ENCODE data around the gene SNTG2.

- TF ChIP-seq EP300 (IDR thresholded peaks at IDR 0.05; ENCODE audit: borderline replicate concordance in 1 of 2, control insufficient read depth in 1 of 2, low read depth in 2 of 2, low read length in 2 of 2), result no peak
- no peak for TF ChIP-seq EZH2 (IDR thresholded peaks at IDR 0.05; ENCODE audit: borderline replicate concordance, control insufficient read depth, low read depth, low read length)
- TF ChIP-seq, protein P1, sequence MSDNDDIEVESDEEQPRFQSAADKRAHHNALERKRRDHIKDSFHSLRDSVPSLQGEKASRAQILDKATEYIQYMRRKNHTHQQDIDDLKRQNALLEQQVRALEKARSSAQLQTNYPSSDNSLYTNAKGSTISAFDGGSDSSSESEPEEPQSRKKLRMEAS (IDR thresholded peaks at IDR 0.05; ENCODE audit: low read depth, low read length), result no peak
- TF ChIP-seq CTCF (IDR thresholded peaks at IDR 0.05 in 2 of 3, conservative IDR thresholded peaks at IDR 0.05 in 1 of 3; ENCODE audit: control insufficient read depth in 2 of 3, extremely low read depth in 1 of 3, insufficient read depth in 1 of 3, low read depth in 3 of 3, low read length in 3 of 3), result no peak
- TF ChIP-seq POLR2A (IDR thresholded peaks at IDR 0.05; ENCODE audit: low read depth, low read length), result no peak
- TF ChIP-seq POLR2AphosphoS5 (IDR thresholded peaks at IDR 0.05; ENCODE audit: low read length), result no peak
- TF ChIP-seq SIX5 (IDR thresholded peaks at IDR 0.05; ENCODE audit: low read depth, low read length, severe bottlenecking), result no peak
- no peak for TF ChIP-seq POLR2AphosphoS2 (IDR thresholded peaks at IDR 0.05; ENCODE audit: low read depth, low read length)
- no peak for TF ChIP-seq CHD2 (IDR thresholded peaks at IDR 0.05; ENCODE audit: borderline replicate concordance, low read depth, low read length)
- no peak for TF ChIP-seq MLLT1 (IDR thresholded peaks at IDR 0.05)
- TF ChIP-seq MTA2 (IDR thresholded peaks at IDR 0.05; ENCODE audit: low read depth), result no peak
- no peak for TF ChIP-seq ZNF274 (IDR thresholded peaks at IDR 0.05; ENCODE audit: insufficient read depth, insufficient read length)
These were observed 110.3 kb downstream of the SNTG2 start for GRCh38 chr2:1060987-1061386.
